PFSK-1 (cell line): Measurements from ENCODE around the gene TCF7.

ENCODE experiments used
- FOXP2 ChIP-seq: optimal IDR thresholded peaks from 2 replicates; pipeline ENCODE3; 2011; ENCODE audit warnings: borderline replicate concordance, control low read depth, inconsistent platforms; ENCODE audit not compliant: insufficient read depth; ENCODE audit errors: extremely low read length, extremely low read depth
- POLR2AphosphoS5 ChIP-seq: IDR thresholded peaks from 2 replicates; pipeline ENCODE4 v1.6.1; 2012; ENCODE audit warnings: low read depth, mild to moderate bottlenecking, control low read depth, low read length, moderate library complexity
- TF ChIP-seq, protein P1 (sequence below), 2 experiments: IDR thresholded peaks; 2 replicates each; pipeline versions ENCODE4 v1.6.1 to v1.8.0; 2011 to 2012; ENCODE audit warnings: low read depth in 2 of 2, low read length in 2 of 2, control low read depth in 1 of 2, inconsistent platforms in 1 of 2, mild to moderate bottlenecking in 1 of 2, moderate library complexity in 1 of 2; ENCODE audit not compliant: insufficient read depth in 1 of 2

GRCh38 chr5:134116286-134116685, 1.8 kb downstream of the TCF7 start:
- TF ChIP-seq FOXP2 = no peak
- TF ChIP-seq, protein P1, sequence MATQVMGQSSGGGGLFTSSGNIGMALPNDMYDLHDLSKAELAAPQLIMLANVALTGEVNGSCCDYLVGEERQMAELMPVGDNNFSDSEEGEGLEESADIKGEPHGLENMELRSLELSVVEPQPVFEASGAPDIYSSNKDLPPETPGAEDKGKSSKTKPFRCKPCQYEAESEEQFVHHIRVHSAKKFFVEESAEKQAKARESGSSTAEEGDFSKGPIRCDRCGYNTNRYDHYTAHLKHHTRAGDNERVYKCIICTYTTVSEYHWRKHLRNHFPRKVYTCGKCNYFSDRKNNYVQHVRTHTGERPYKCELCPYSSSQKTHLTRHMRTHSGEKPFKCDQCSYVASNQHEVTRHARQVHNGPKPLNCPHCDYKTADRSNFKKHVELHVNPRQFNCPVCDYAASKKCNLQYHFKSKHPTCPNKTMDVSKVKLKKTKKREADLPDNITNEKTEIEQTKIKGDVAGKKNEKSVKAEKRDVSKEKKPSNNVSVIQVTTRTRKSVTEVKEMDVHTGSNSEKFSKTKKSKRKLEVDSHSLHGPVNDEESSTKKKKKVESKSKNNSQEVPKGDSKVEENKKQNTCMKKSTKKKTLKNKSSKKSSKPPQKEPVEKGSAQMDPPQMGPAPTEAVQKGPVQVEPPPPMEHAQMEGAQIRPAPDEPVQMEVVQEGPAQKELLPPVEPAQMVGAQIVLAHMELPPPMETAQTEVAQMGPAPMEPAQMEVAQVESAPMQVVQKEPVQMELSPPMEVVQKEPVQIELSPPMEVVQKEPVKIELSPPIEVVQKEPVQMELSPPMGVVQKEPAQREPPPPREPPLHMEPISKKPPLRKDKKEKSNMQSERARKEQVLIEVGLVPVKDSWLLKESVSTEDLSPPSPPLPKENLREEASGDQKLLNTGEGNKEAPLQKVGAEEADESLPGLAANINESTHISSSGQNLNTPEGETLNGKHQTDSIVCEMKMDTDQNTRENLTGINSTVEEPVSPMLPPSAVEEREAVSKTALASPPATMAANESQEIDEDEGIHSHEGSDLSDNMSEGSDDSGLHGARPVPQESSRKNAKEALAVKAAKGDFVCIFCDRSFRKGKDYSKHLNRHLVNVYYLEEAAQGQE (IDR thresholded peaks at IDR 0.05; ENCODE audit: insufficient read depth in 1 of 2, low read depth in 2 of 2, low read length in 2 of 2) = no peak
- TF ChIP-seq POLR2AphosphoS5 = no peak
